OCI-LY7 (cell line): ENCODE measurements around the gene C3orf33.

Experiments used
- CTCF ChIP-seq: fragments of 200-600 bp; sonication (generic); conservative IDR thresholded peaks from 2 replicates; pipeline ENCODE4 v1.5.1; 2014; ENCODE audit warnings: mild to moderate bottlenecking, antibody characterized with exemption, low read length, moderate library complexity, mixed read lengths
- EZH2phosphoT487 ChIP-seq: fragments of 200-600 bp; sonication (generic); IDR thresholded peaks from 2 replicates; pipeline ENCODE4 v1.6.1; 2018; ENCODE audit warnings: low read depth, borderline replicate concordance, mild to moderate bottlenecking, mixed run types, antibody characterized with exemption, low read length, moderate library complexity, mixed read lengths

GRCh38 chr3:155744626-155745324, 61.3 kb downstream of the C3orf33 start, which contains the start of gene PLCH1:
- no peak for TF ChIP-seq CTCF
- TF ChIP-seq EZH2phosphoT487 = no peak
